Heart right ventricle (tissue), 16 donors: ENCODE measurements around the gene AKR1C4. TPM values are rescaled to one million over a fixed set of nuclear protein-coding genes. Genes with fewer than 3 reads are reported as not detected.

Experiments
- ATAC-seq, 8 donors: fragments of 200-7000 bp; cut with Tn5 transposase; one replicate each; pipeline ENCODE4 v1.9.1; 2020; ENCODE audit warnings: mild to moderate bottlenecking in 8 of 8, moderate library complexity in 8 of 8, moderate number of reproducible peaks in 1 of 8
- DNase-seq, 2 donors: peaks; one replicate each; pipeline ENCODE4 v3.0.0-alpha.2; 2020
- H3K27ac ChIP-seq, 10 donors: fragments of 200-600 bp; sonication (generic) in 2 of 10; one replicate each; pipeline versions ENCODE4 v1.5.0 to v1.8.0; 2020 to 2022; ENCODE audit warnings: mild to moderate bottlenecking in 3 of 10
- H3K27me3 ChIP-seq, 7 donors: fragments of 200-600 bp; one replicate each; pipeline ENCODE4 v1.8.0; 2021 to 2022; ENCODE audit warnings: mild to moderate bottlenecking in 2 of 7
- H3K36me3 ChIP-seq, 9 donors: fragments of 200-600 bp; sonication (generic) in 1 of 9; one replicate each; pipeline versions ENCODE4 v1.5.0 to v1.8.0; 2020 to 2022; ENCODE audit warnings: mild to moderate bottlenecking in 2 of 9
- H3K4me1 ChIP-seq, 9 donors: fragments of 200-600 bp; sonication (generic) in 1 of 9; one replicate each; pipeline versions ENCODE4 v1.5.0 to v1.8.0; 2020 to 2022; ENCODE audit warnings: mild to moderate bottlenecking in 4 of 9
- H3K4me3 ChIP-seq, 10 donors: fragments of 200-600 bp; sonication (generic) in 2 of 10; one replicate each; pipeline versions ENCODE4 v1.5.0 to v1.8.0; 2020 to 2022; ENCODE audit warnings: mild to moderate bottlenecking in 7 of 10, moderate library complexity in 2 of 10
- H3K9me3 ChIP-seq, 11 donors: fragments of 200-600 bp in 10 of 11; sonication (generic) in 2 of 11; one replicate each; pipeline versions ENCODE4 v1.5.0 to v1.8.0; 2013 to 2022; ENCODE audit warnings: mild to moderate bottlenecking in 2 of 11, control low read depth in 1 of 11, moderate library complexity in 1 of 11
- CTCF ChIP-seq, 9 donors: fragments of 200-600 bp; sonication (generic) in 2 of 9; IDR thresholded peaks; one replicate each; pipeline versions ENCODE4 v1.5.0 to v1.8.0; 2021 to 2022; ENCODE audit warnings: antibody characterized with exemption in 9 of 9, mild to moderate bottlenecking in 5 of 9, moderate library complexity in 1 of 9
- WGBS, 2 donors: extraction: QIAGEN DNeasy Blood & Tissue Kit; methylation state at CpG; one replicate each; pipeline ENCODE4 v1.1.7; 2013; ENCODE audit warnings: inconsistent platforms in 1 of 2; 5-methylcytosine and 5-hydroxymethylcytosine counted together
- intact Hi-C, 10 donors: fragments of 100-400 bp; cut with DNase I; formaldehyde crosslinking; loops; one replicate each; pipeline versions ENCODE4 v1.11.1 to v1.14.2; 2022
- polyA plus RNA-seq, 2 donors: library from polyadenylated mRNA; stranded (reverse); fragments of 200-250 nt; gene quantifications; one replicate each; pipeline ENCODE4 v1.2.3, GENCODE V29; 2013
- total RNA-seq, 10 donors: library from RNA; stranded (reverse); fragmentation: NEBNext Ultra II Directional in 3 of 10; extraction: Animal tissue kit (Norgen Biotek cat#: 25700) in 3 of 10; gene quantifications; one replicate each; pipeline versions ENCODE4 v1.2.1 to v1.2.4, GENCODE V29; 2021 to 2023
- donor health status: Arrhythmogenic right ventricular cardiomyopathy.
- donor health status: ischemic (EF 13 %, LVEDD 7.1; RV severe dilation, severe dysfunction).
- donor health status: healthy with polysubstance abuse.
- donor health status: DM: no; HTN: yes; CAD: no.
- donor health status: DM: no; HTN: no; CAD: no.
- donor health status: ischemic (EF 25% LVEDD 6.9; RV normal size, moderate dysfunction).
- donor health status: ischemic (EF 25% LVEDD 5.7; RV mildly dilated, moderate dysfunction).
- donor health status: healthy.
- donor health status: DM: yes; HTN: yes; CAD: no.
- donor health status: Ischemic cardiomyopathy.
- donor health status: ischemic (EF 35%, LVEDD 5.7; RV mildly dilated, moderate dysfunction).
- donor health status: nonischemic (EF 11% LVEDD 7.7; RV severe dilation, severe dysfunction).
- donor health status: DM: yes; HTN: yes; CAD: no.
- donor health status: PGD.
- donor health status: ischemic (EF 29% LVEDD 5.4; RV normal size, mild dysfunction).
- donor health status: nonischemic (EF 23%, LVEDD 6.1; RV moderate dilation, normal function).

AKR1C4 gene
- total and polyA plus RNA-seq, 12 donors, result not detected

DNA sequence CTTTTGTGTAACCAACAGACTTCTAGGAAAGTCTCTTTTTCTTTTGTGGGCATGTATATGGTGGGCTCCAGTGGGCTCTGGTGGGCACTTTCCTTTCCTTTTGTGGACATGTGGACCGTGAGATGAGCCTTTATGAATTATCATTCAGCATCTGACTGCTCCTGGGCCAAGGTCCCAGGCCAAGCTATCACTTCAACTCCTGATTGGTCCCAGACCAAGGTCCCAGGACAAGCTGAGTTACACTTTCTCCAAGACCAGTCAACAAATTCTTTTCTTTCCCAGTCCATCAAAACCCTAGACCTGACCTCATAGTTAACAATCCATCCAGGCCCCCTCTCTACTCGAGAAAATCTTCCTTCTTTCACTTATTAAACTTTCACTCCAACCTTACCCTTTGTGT, 12.7 kb upstream of the AKR1C4 start:
- ATAC-seq (no peak), DNase-seq (no peak)
- no peak for TF ChIP-seq CTCF (IDR thresholded peaks at IDR 0.05)
- intact Hi-C loops, result loop anchor here in 1 of 10 donors (10.0 kb wide), 1 partner anchor 121 kb away; no protein-coding TSS in a partner anchor
- H3K27me3 ChIP-seq, result no peaks in the 10 kb centered on the region
- H3K27ac ChIP-seq, result no peak overlapping the region
- no peaks in the 10 kb centered on the region for H3K36me3 ChIP-seq
- no peaks in the 10 kb centered on the region for H3K4me1 ChIP-seq
- no peak overlapping the region for H3K4me3 ChIP-seq
- no peaks in the 10 kb centered on the region for H3K9me3 ChIP-seq
- 64 to 85% methylated on average over 2 of the region's 2 CpGs for WGBS, 2 donors

DNA sequence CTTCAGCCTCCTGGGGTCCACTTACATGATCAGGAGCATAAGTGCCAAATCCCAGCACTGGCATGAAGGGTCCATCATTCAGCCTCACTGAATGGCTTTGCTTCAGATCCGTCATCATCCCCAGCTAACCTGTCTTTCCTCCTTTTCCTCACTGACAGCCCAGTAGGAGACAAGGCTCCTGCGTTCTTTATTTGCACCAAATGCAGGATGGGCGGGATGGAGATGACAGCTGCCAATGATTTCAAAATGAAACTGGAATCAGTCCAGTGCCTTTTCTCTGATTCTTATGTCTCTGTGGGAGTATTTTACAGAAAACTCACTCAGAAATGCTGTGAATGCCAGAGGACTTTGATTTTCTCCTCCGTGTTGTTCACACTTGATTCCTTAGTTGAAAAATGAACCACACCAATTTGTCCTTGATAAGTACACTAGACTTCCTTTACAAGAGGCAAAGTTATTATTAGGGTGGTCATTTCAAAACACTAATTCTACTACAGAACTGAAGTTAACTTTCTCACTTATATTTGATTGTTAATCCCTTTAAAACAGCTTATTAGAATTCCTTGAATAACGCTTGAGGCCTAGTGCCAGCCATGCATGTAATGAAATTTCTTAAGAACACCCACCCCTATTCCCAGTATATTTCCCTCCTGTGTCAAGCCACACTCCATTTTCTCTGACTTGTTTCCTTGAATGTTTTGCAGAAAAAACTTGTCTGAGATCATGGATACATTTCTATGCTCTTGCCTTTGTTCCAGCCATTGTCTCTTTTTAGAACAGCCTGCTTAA, 11.5 kb upstream of the AKR1C4 start, which contains the start of gene AKR1C8:
TSS of gene AKR1C8 (minus strand) at position 164 of the 789 bp plus-strand sequence. CDS start at position 118, 46 bp downstream.
- DNase-seq (no peak), ATAC-seq (peak in 1 of 8 donors; percentile 52)
- no peaks in the 10 kb centered on the region for H3K9me3 ChIP-seq
- H3K27ac ChIP-seq, result peak within 1 kb of the TSS in 2 of 10 donors; percentile 11 to 25
- H3K36me3 ChIP-seq, result no peaks in the 10 kb centered on the region
- no peak for TF ChIP-seq CTCF (IDR thresholded peaks at IDR 0.05)
- H3K4me3 ChIP-seq, result no peak within 1 kb of the TSS
- WGBS, 2 donors, result 55 to 57% methylated on average over 5 of the region's 5 CpGs
- intact Hi-C loops, result loop anchor here in 1 of 10 donors (10.0 kb wide), 1 partner anchor 120 kb away; no protein-coding TSS in a partner anchor
- no peaks in the 10 kb centered on the region for H3K4me1 ChIP-seq
- H3K27me3 ChIP-seq, result no peaks in the 10 kb centered on the region

GRCh38 chr10:5187867-5188266, 8.8 kb upstream of the AKR1C4 start:
- 73 to 77% methylated on average over 5 of the region's 5 CpGs for WGBS, 2 donors
- H3K27me3 ChIP-seq, result no peaks in the 10 kb centered on the region
- no peak for ATAC-seq

GRCh38 chr10:5188358-5188757, 8.3 kb upstream of the AKR1C4 start:
- H3K27ac ChIP-seq, result no peak overlapping the region
- H3K9me3 ChIP-seq, result no peaks in the 10 kb centered on the region
- H3K27me3 ChIP-seq, result no peaks in the 10 kb centered on the region
- intact Hi-C loops, result loop anchor here in 1 of 10 donors (10.0 kb wide), 1 partner anchor 116 kb away; no protein-coding TSS in a partner anchor
- no peaks in the 10 kb centered on the region for H3K4me1 ChIP-seq
- TF ChIP-seq CTCF (IDR thresholded peaks at IDR 0.05), result no peak
- DNase-seq (no peak), ATAC-seq (peak in 1 of 8 donors; percentile 67)
- H3K4me3 ChIP-seq, result no peak overlapping the region
- H3K36me3 ChIP-seq, result no peaks in the 10 kb centered on the region
- WGBS, 2 donors, result 49 to 52% methylated on average over 2 of the region's 2 CpGs

More at GRCh38 chr10:5187867-5188266, 8.8 kb upstream of the AKR1C4 start:
- TF ChIP-seq CTCF (IDR thresholded peaks at IDR 0.05), result no peak
- no peaks in the 10 kb centered on the region for H3K4me1 ChIP-seq
- H3K27ac ChIP-seq, result no peak overlapping the region
- intact Hi-C loops, result loop anchor here in 1 of 10 donors (10.0 kb wide), 1 partner anchor 117 kb away; no protein-coding TSS in a partner anchor
- no peak overlapping the region for H3K4me3 ChIP-seq
- no peaks in the 10 kb centered on the region for H3K9me3 ChIP-seq
- no peaks in the 10 kb centered on the region for H3K36me3 ChIP-seq
- no peak for DNase-seq
